Activated T-cell treated with anti-CD3 and anti-CD28 coated beads, Interleukin-2, amount 50 U/mL, for 4 hours (primary cell): ENCODE measurements around the gene MRM2. TPM values are rescaled to one million over a fixed set of nuclear protein-coding genes. Genes with fewer than 3 reads are reported as not detected.

Experiments
- ATAC-seq, 2 donors: fragments of 200-7000 bp; cut with Tn5 transposase; one replicate each; pipeline ENCODE4 v1.10.0; 2021
- DNase-seq: peaks from one replicate; pipeline ENCODE4 v3.0.0-alpha.2; 2020
- H3K27me3 Mint-ChIP-seq: one replicate; pipeline ENCODE4 v1.8.0; 2021; ENCODE audit warnings: low read depth, mixed read lengths
- H3K36me3 Mint-ChIP-seq: one replicate; pipeline ENCODE4 v1.8.0; 2022; ENCODE audit warnings: mixed read lengths; ENCODE audit not compliant: insufficient read depth
- H3K4me1 Mint-ChIP-seq: one replicate; pipeline ENCODE4 v1.8.0; 2021; ENCODE audit warnings: low read depth, mixed read lengths
- H3K4me3 Mint-ChIP-seq: one replicate; pipeline ENCODE4 v1.8.0; 2021; ENCODE audit warnings: mild to moderate bottlenecking, moderate library complexity, mixed read lengths
- H3K9me3 Mint-ChIP-seq: one replicate; pipeline ENCODE4 v1.8.0; 2021; ENCODE audit warnings: mixed read lengths
- total RNA-seq, 3 donors: library from RNA; stranded (reverse); gene quantifications; one replicate each; pipeline ENCODE4 v1.2.1, GENCODE V29; 2021

The MRM2 gene
- total RNA-seq, 3 donors from 2014 or later: 49.9 to 56.5 (median 51.2) TPM

DNA sequence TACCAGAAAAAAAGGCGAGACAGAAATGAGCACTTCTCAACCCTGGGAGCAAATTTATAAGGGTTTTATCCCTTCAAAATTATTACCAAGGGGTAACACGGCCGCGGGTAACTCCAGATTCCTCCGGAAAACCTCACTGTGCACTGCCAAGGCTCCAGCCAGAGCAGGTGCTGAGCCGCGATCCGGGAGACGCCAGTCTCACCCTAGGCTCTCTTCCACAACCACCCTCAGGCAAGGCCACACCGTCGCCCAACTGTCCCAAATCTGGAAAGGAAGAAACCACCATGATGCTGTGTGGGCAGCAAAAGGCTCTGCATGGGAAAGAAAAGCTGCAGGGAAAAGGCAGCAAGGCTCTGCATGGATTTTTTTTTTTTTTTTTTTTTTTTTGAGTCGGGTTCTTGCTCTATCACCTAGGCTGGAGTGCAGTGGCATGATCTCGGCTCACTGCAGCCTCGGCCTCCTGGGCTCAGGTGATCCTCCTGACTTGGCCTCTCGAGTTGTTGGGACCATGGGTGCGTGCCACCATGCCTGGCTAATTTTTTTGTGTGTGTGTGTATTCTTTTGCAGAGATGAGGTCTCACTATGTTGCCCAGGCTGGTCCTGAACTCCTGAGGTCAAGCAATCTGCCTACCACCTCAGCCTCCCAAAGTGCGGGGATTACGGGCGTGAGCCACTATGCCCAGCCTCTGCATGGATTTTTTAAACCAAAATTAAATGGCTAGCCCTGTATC, 48.3 kb downstream of the MRM2 start:
- H3K36me3 Mint-ChIP-seq: peaks cover 51% of the 10 kb centered on the region
- ATAC-seq: no peak
- H3K9me3 Mint-ChIP-seq: peaks cover 7% of the 10 kb centered on the region
- no peak overlapping the region for H3K4me3 Mint-ChIP-seq
- H3K4me1 Mint-ChIP-seq: peaks cover 2% of the 10 kb centered on the region
- H3K27me3 Mint-ChIP-seq: no peaks in the 10 kb centered on the region
- DNase-seq: no peak

- DNase-seq (no peak), ATAC-seq (no peak)
- Mint-ChIP-seq H3K4me1 (peaks cover 2% of the 10 kb centered on the region), H3K4me3 (no peak overlapping the region), H3K9me3 (peaks cover 12% of the 10 kb centered on the region), H3K36me3 (peaks cover 55% of the 10 kb centered on the region), H3K27me3 (no peaks in the 10 kb centered on the region)
These were observed 49.0 kb downstream of the MRM2 start for GRCh38 chr7:2192831-2193534.

- Mint-ChIP-seq H3K4me1 (peaks cover 2% of the 10 kb centered on the region), H3K9me3 (peaks cover 12% of the 10 kb centered on the region), H3K36me3 (peaks cover 38% of the 10 kb centered on the region), H3K4me3 (no peak overlapping the region), H3K27me3 (no peaks in the 10 kb centered on the region)
- no peak for DNase-seq
- ATAC-seq: no peak
These were observed 51.0 kb downstream of the MRM2 start for GRCh38 chr7:2191016-2191415.

DNA sequence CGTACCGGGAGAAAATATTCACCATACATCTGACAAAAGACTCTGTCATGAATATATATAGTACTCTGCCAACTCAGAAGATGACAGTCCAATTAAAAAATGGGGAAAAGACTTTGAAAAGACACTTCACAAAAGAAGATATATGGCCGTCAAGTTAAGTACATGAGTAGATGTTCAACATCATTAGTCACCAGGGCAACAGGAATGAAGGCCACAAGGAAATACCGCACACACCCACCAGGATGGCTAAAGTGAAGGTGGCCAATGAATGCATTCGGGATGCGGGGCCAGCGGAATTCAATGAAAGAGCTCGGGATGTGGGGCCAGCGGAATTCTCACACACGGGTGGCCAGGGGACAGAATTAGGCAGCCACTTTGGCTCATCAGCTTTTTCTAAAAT, 51.5 kb downstream of the MRM2 start:
- H3K36me3 Mint-ChIP-seq: peaks cover 34% of the 10 kb centered on the region
- no peak for DNase-seq
- H3K27me3 Mint-ChIP-seq: no peaks in the 10 kb centered on the region
- no peak overlapping the region for H3K4me3 Mint-ChIP-seq
- H3K4me1 Mint-ChIP-seq: peaks cover 2% of the 10 kb centered on the region
- H3K9me3 Mint-ChIP-seq: peaks cover 12% of the 10 kb centered on the region
- no peak for ATAC-seq

DNA sequence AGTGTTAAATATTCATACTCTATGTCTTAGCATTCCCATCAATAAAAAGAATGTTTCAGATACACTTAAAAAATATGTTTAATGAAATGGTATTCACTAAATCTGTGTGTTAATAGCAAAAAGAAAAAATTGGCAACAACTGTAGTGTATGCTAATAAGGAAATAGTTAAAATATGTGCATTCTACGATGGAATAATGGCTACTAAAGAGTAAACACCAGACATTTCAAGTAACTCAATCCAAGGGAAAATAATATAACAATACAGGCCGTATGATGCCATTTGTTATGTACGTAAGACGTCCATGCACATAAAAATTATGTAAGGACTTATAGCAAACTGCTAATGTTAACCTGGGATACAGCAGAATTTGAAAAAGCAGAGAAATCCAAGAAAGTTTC, 55.8 kb downstream of the MRM2 start:
- Mint-ChIP-seq H3K27me3 (no peaks in the 10 kb centered on the region), H3K4me1 (peaks cover 4% of the 10 kb centered on the region), H3K9me3 (peaks cover 12% of the 10 kb centered on the region), H3K4me3 (no peak overlapping the region), H3K36me3 (peaks cover 39% of the 10 kb centered on the region)
- no peak for ATAC-seq
- no peak for DNase-seq

- ATAC-seq: no peak
- Mint-ChIP-seq H3K27me3 (no peaks in the 10 kb centered on the region), H3K4me1 (peaks cover 4% of the 10 kb centered on the region), H3K9me3 (peaks cover 12% of the 10 kb centered on the region), H3K36me3 (peaks cover 41% of the 10 kb centered on the region), H3K4me3 (no peak overlapping the region)
- DNase-seq: no peak
These were observed 56.3 kb downstream of the MRM2 start for GRCh38 chr7:2185715-2186114.

Other genes with a start within 250 kb of the MRM2 start
- 10 to 100 TPM; 55.8 to 59.4 (median 57.9) TPM for gene MAD1L1, start 9.3 kb downstream of the MRM2 start, total RNA-seq
- 100 to 1,000 TPM in 1 of 3 donors, 10 to 100 TPM in 2; 83.7 to 105 (median 96.8) TPM for gene NUDT1, start within 50 bp of the MRM2 start, total RNA-seq
- gene SNX8, start 72.2 kb upstream of the MRM2 start, total RNA-seq: 10 to 100 TPM; 51.9 to 54.0 (median 53.9) TPM
- 100 to 1,000 TPM; 448 to 483 (median 474) TPM for gene EIF3B, start 112.6 kb upstream of the MRM2 start, total RNA-seq
- 1 to 10 TPM; 4.9 to 6.5 (median 5.9) TPM for gene CHST12, start 161.4 kb upstream of the MRM2 start, total RNA-seq
- gene GRIFIN, start 234.2 kb upstream of the MRM2 start, total RNA-seq: not detected